ENCODE data around the gene PSME2.

DNA sequence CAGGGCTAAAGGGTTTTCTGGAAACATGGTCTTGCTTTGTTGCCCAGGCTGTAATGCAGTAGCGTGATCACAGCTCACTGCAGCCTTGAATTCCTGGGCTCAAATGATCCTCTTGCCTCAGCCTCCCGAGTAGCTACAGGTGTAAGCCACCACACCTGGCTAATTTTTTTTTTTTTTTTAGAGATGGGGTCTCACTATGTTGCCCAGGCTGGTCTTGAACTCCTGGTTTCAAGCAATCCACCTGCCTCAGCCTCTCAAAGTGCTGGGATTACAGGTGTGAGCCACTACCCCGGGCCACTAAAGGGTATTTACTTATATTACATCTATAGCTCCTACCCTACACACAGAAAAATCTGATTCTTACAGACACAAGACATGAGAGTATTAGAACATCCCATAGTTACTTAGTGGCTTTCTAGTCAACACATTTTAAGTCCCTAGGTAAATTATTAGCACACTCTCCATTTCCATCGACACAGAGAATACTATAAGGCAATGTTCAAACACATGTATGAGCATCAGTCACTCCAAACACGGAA, 38.0 kb downstream of the PSME2 start:
- TF ChIP-seq CTCF (IDR thresholded peaks at IDR 0.05) (no peak), POLR2AphosphoS5 (IDR thresholded peaks at IDR 0.05; ENCODE audit: low read depth, low read length) (no peak), REST (IDR thresholded peaks at IDR 0.05; ENCODE audit: insufficient read depth in 1 of 2, low read depth in 2 of 2, low read length in 1 of 2) (no peak)
